Activated T-cell treated with anti-CD3 and anti-CD28 coated beads, Interleukin-2, amount 50 U/mL, for 4 hours (primary cell): ENCODE results near the gene CAB39. TPM values are rescaled to one million over a fixed set of nuclear protein-coding genes. Genes with fewer than 3 reads are reported as not detected.

Source experiments
- ATAC-seq, 2 donors: fragments of 200-7000 bp; cut with Tn5 transposase; one replicate each; pipeline ENCODE4 v1.10.0; 2021
- DNase-seq: peaks from one replicate; pipeline ENCODE4 v3.0.0-alpha.2; 2020
- H3K27me3 Mint-ChIP-seq: one replicate; pipeline ENCODE4 v1.8.0; 2021; ENCODE audit warnings: low read depth, mixed read lengths
- H3K36me3 Mint-ChIP-seq: one replicate; pipeline ENCODE4 v1.8.0; 2022; ENCODE audit warnings: mixed read lengths; ENCODE audit not compliant: insufficient read depth
- H3K4me1 Mint-ChIP-seq: one replicate; pipeline ENCODE4 v1.8.0; 2021; ENCODE audit warnings: low read depth, mixed read lengths
- H3K4me3 Mint-ChIP-seq: one replicate; pipeline ENCODE4 v1.8.0; 2021; ENCODE audit warnings: mild to moderate bottlenecking, moderate library complexity, mixed read lengths
- H3K9me3 Mint-ChIP-seq: one replicate; pipeline ENCODE4 v1.8.0; 2021; ENCODE audit warnings: mixed read lengths
- total RNA-seq, 3 donors: library from RNA; stranded (reverse); gene quantifications; one replicate each; pipeline ENCODE4 v1.2.1, GENCODE V29; 2021

The CAB39 gene
- total RNA-seq, 3 donors from 2014 or later: 125 to 133 (median 128) TPM

GRCh38 chr2:230805353-230806017 is 92.8 kb downstream of the CAB39 start:
- Mint-ChIP-seq H3K36me3 (peaks cover 39% of the 10 kb centered on the region), H3K4me1 (peaks cover 15% of the 10 kb centered on the region), H3K27me3 (no peaks in the 10 kb centered on the region), H3K4me3 (no peak overlapping the region), H3K9me3 (no peaks in the 10 kb centered on the region)
- DNase-seq (no peak), ATAC-seq (peak; percentile 58 to 63)

- ATAC-seq (no peak), DNase-seq (no peak)
- no peaks in the 10 kb centered on the region for H3K27me3 Mint-ChIP-seq
- H3K4me3 Mint-ChIP-seq: no peak overlapping the region
- H3K4me1 Mint-ChIP-seq: peaks cover 13% of the 10 kb centered on the region
- H3K9me3 Mint-ChIP-seq: no peaks in the 10 kb centered on the region
- peaks cover 39% of the 10 kb centered on the region for H3K36me3 Mint-ChIP-seq
These were observed 95.1 kb downstream of the CAB39 start for GRCh38 chr2:230807729-230808128.

- DNase-seq (no peak), ATAC-seq (no peak)
- Mint-ChIP-seq H3K4me1 (peaks cover 13% of the 10 kb centered on the region), H3K9me3 (no peaks in the 10 kb centered on the region), H3K36me3 (peaks cover 36% of the 10 kb centered on the region), H3K4me3 (no peak overlapping the region), H3K27me3 (no peaks in the 10 kb centered on the region)
These were observed 96.4 kb downstream of the CAB39 start for GRCh38 chr2:230809015-230809414.

- Mint-ChIP-seq H3K4me3 (no peak overlapping the region), H3K9me3 (no peaks in the 10 kb centered on the region), H3K36me3 (peaks cover 33% of the 10 kb centered on the region), H3K27me3 (no peaks in the 10 kb centered on the region), H3K4me1 (peaks cover 16% of the 10 kb centered on the region)
- ATAC-seq: no peak
- DNase-seq: no peak
These were observed 97.1 kb downstream of the CAB39 start for GRCh38 chr2:230809677-230810251.

DNA sequence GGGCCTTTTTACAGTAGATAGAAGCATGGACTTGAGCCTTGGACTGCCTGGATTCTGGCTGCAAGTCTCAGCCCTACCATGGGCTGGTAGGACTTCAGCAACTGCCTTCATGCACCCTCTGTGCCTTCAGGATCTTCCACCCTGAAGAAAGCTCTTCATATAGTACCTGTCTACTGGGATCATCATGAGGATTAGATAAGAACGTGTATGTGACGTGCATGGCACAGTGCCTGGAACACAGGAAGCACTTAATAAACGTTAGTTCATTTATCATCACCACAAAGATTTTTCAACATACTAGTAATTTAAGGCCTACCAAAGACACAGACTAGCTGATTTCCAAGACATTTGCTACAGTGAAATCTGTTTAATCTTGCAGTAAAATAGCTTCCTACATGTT is 98.9 kb downstream of the CAB39 start:
- Mint-ChIP-seq H3K4me3 (no peak overlapping the region), H3K36me3 (peaks cover 34% of the 10 kb centered on the region), H3K9me3 (no peaks in the 10 kb centered on the region), H3K27me3 (no peaks in the 10 kb centered on the region), H3K4me1 (peaks cover 7% of the 10 kb centered on the region)
- DNase-seq (no peak), ATAC-seq (no peak)

- H3K9me3 Mint-ChIP-seq: no peaks in the 10 kb centered on the region
- no peak for DNase-seq
- no peak overlapping the region for H3K4me3 Mint-ChIP-seq
- peaks cover 39% of the 10 kb centered on the region for H3K36me3 Mint-ChIP-seq
- no peak for ATAC-seq
- H3K27me3 Mint-ChIP-seq: no peaks in the 10 kb centered on the region
- peaks cover 6% of the 10 kb centered on the region for H3K4me1 Mint-ChIP-seq
These were observed 99.4 kb downstream of the CAB39 start for GRCh38 chr2:230812033-230812432.

GRCh38 chr2:230814616-230815015 is 102.0 kb downstream of the CAB39 start:
- Mint-ChIP-seq H3K4me1 (peaks cover 4% of the 10 kb centered on the region), H3K9me3 (no peaks in the 10 kb centered on the region), H3K4me3 (no peak overlapping the region), H3K36me3 (peaks cover 51% of the 10 kb centered on the region), H3K27me3 (no peaks in the 10 kb centered on the region)
- DNase-seq (no peak), ATAC-seq (peak in 1 of 2 donors; percentile 48)

GRCh38 chr2:230815088-230815487 is 102.4 kb downstream of the CAB39 start:
- peaks cover 51% of the 10 kb centered on the region for H3K36me3 Mint-ChIP-seq
- H3K4me3 Mint-ChIP-seq: no peak overlapping the region
- DNase-seq: no peak
- H3K27me3 Mint-ChIP-seq: no peaks in the 10 kb centered on the region
- no peak for ATAC-seq
- peaks cover 4% of the 10 kb centered on the region for H3K4me1 Mint-ChIP-seq
- H3K9me3 Mint-ChIP-seq: no peaks in the 10 kb centered on the region

- Mint-ChIP-seq H3K4me3 (no peak overlapping the region), H3K27me3 (no peaks in the 10 kb centered on the region), H3K4me1 (peaks cover 4% of the 10 kb centered on the region), H3K36me3 (peaks cover 48% of the 10 kb centered on the region), H3K9me3 (no peaks in the 10 kb centered on the region)
- ATAC-seq (no peak), DNase-seq (no peak)
These were observed 104.1 kb downstream of the CAB39 start for GRCh38 chr2:230816735-230817134.

GRCh38 chr2:230819433-230819832 is 106.8 kb downstream of the CAB39 start:
- no peak overlapping the region for H3K4me3 Mint-ChIP-seq
- H3K36me3 Mint-ChIP-seq: peaks cover 32% of the 10 kb centered on the region
- H3K4me1 Mint-ChIP-seq: peaks cover 3% of the 10 kb centered on the region
- no peaks in the 10 kb centered on the region for H3K27me3 Mint-ChIP-seq
- DNase-seq: no peak
- H3K9me3 Mint-ChIP-seq: no peaks in the 10 kb centered on the region
- no peak for ATAC-seq

GRCh38 chr2:230821261-230821990 is 108.8 kb downstream of the CAB39 start:
- Mint-ChIP-seq H3K36me3 (peaks cover 26% of the 10 kb centered on the region), H3K4me3 (no peak overlapping the region), H3K27me3 (peaks cover 7% of the 10 kb centered on the region), H3K4me1 (peaks cover 5% of the 10 kb centered on the region), H3K9me3 (no peaks in the 10 kb centered on the region)
- ATAC-seq: no peak
- no peak for DNase-seq

DNA sequence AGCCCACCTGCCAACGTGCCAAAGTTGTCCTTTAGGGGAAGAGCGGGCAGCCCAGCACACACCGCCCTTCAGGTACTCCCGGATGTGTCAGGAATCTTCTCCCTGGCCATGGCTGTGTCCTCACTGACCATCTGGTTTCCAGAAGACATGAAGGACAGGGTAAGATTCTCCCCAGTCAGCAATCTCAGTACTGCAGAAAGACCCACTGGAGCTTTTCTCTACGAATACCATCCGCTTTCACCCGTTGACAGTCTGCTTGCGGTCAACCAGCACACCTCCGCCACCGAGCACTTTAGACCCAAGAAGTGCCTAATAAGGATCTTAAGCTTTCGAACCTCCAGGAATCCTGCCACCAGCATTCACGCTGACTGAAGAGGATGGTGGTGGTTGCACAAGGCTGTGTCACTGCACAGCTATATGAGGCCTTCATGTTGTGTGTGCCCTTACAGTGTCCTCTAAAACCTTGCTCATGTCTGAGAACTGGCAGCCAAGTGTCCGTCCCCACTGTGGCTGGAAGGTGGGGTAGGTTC is 109.4 kb downstream of the CAB39 start:
- ATAC-seq (peak in 1 of 2 donors; percentile 11), DNase-seq (no peak)
- Mint-ChIP-seq H3K4me1 (peaks cover 5% of the 10 kb centered on the region), H3K9me3 (no peaks in the 10 kb centered on the region), H3K27me3 (peaks cover 13% of the 10 kb centered on the region), H3K36me3 (peaks cover 20% of the 10 kb centered on the region), H3K4me3 (no peak overlapping the region)

GRCh38 chr2:230823264-230823964 is 110.8 kb downstream of the CAB39 start:
- Mint-ChIP-seq H3K27me3 (peaks cover 21% of the 10 kb centered on the region), H3K36me3 (peaks cover 13% of the 10 kb centered on the region), H3K4me3 (no peak overlapping the region), H3K4me1 (peaks cover 5% of the 10 kb centered on the region), H3K9me3 (no peaks in the 10 kb centered on the region)
- ATAC-seq: no peak
- DNase-seq: no peak

DNA sequence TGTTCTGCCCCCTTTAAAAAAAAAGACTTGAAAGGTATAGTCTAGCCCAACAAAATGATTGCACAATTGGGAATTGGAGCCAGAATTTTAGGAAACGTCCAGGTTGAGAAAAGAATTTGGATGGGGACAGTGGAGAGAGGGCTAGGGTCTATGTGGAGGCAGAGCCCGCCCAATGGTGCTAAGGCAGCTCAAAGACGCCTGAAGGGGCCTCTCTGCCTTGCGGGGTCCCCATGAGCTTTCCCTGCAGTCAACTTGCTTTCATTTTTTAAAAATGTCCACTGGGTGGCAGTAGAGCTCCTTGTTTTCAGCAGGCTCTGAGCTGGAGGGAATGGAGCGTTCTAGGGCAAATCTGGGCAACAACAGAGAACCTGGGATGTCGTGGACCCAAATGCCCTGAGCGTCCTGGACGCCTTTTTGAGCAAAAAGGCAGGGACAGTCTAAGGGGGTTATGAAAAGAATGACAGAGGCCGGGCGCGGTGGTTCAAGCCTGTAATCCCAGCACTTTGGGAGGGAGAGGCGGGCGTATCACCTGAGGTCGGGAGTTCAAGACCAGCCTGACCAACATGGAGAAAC is 111.8 kb downstream of the CAB39 start:
- Mint-ChIP-seq H3K4me3 (no peak overlapping the region), H3K4me1 (peaks cover 9% of the 10 kb centered on the region), H3K27me3 (peaks cover 27% of the 10 kb centered on the region), H3K36me3 (peaks cover 7% of the 10 kb centered on the region), H3K9me3 (no peaks in the 10 kb centered on the region)
- DNase-seq: peak; percentile 26
- peak; percentile 78 to 86 for ATAC-seq
